ENCODE data around the gene NSUN5.
"Not testable (repeated sequence)": the region's sequence is repeated elsewhere in the genome, so short reads cannot be mapped to it uniquely, and the experiment has no call there.

Gene NSUN5

GRCh38 chr7:73324081-73324845 is 15.6 kb upstream of the NSUN5 start:
- DNase-seq = not testable (repeated sequence)

DNA sequence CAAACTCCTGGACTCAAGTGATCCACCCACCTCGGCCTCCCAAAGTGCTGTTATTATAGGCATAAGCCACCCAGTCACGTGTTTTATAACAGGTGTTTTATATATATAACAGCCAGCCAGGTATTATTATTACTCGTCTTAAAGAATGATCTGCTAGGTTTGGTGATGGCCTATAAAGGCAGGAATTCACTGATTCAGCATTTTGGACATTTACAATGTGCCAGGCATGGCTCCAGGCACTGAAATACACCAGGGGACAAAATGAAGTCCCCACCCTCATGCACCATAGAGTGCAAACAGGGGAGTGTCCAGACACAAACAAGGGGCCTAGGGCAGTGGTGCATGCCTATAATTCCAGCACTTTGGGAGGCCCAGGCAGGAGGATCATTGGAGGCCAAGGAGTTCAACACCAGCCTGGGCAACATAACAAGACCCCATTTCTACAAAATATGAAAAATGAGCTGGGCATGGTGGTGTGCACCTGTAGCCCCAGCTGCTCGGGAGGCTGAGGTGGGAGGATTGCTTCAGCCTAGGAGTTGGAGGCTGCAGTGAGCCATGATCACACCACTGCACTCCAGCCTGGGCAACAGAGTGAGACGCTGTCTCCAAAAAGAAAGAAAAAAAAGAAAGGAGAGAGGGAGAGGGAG is 14.9 kb upstream of the NSUN5 start:
- DNase-seq = not testable (repeated sequence)

- DNase-seq = not testable (repeated sequence)
Measured at GRCh38 chr7:73320009-73320408, 11.4 kb upstream of the NSUN5 start.

DNA sequence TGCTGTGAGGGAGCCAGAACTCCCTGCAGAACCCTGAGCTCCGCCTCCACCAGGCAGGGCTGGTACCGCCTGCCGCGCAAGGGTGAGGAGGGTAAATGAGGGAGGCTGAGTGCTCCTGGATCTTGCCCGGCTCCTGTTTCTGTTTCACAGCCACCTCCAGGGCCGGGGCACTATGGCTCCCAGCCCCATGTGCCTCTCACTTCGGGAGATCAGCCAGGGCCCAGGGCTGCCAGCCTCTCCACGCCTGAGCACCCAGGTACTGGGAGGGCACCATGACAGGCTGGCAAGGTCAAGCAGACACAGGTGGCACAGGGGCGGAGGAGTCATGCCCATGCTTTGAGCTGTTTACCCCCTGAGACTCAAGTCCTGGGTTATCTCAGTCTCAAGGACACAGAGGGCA is 10.9 kb upstream of the NSUN5 start:
- DNase-seq = not testable (repeated sequence)

GRCh38 chr7:73318656-73319204 is 10.1 kb upstream of the NSUN5 start:
- DNase-seq = not testable (repeated sequence)

- no peak for DNase-seq
Measured at GRCh38 chr7:73316521-73316920, 7.9 kb upstream of the NSUN5 start.

- no peak for DNase-seq
Measured at GRCh38 chr7:73314271-73314670, 5.6 kb upstream of the NSUN5 start.

DNA sequence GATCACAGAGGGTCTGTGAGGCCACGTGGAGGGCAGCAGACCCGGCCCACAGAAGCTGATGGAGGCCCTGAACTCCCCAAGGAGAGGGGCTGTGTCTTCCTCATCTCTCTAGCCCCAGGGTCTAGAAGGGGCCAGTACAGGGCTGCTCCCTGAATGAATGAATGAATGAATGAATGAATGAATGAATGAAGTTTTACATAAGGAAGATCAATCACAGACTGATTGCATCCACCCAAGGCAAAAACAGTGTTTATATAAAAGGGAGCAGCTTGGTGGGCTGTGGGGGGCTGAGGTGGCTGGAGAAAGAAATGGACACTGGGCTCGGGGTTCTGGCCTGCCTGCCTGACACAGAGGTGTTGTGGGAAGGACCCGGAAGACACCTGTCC is 4.9 kb upstream of the NSUN5 start:
- DNase-seq = no peak

DNA sequence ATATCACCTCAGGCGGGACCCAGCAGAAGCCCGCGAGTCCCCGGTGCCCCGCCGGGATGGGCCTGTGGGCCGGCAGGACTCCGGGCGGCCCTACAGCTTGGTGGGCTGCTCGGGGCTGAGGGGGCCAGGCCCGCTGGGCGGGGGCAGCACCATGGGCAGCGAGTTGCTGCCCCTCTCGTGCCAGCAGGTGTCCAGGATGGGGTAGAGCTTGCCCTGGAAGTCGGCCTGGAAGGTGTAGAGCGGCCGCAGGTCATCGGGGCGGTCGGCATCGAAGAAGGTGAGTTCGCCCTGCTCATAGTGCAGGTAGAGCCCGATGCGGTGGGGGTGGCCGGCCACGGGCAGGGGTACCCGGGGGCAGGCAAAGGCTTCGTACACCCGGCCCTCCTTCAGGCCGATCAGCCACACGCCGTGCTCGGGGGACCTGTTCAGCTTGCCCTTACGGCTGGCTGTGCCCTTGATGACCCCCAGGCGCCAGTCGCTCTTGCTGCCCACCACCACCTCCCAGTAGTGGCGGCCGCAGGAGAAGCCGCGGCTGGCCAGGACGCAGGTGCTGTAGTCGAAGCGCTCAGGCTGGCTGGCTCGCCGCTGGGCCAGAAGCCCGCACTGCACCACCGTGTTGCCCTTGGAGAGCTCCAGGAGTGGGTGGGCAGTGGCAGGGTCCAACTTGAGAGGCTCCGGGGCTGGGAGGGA is 4.3 kb upstream of the NSUN5 start:
- no peak for DNase-seq

GRCh38 chr7:73311421-73311820 is 2.8 kb upstream of the NSUN5 start:
- DNase-seq = not testable (repeated sequence)

DNA sequence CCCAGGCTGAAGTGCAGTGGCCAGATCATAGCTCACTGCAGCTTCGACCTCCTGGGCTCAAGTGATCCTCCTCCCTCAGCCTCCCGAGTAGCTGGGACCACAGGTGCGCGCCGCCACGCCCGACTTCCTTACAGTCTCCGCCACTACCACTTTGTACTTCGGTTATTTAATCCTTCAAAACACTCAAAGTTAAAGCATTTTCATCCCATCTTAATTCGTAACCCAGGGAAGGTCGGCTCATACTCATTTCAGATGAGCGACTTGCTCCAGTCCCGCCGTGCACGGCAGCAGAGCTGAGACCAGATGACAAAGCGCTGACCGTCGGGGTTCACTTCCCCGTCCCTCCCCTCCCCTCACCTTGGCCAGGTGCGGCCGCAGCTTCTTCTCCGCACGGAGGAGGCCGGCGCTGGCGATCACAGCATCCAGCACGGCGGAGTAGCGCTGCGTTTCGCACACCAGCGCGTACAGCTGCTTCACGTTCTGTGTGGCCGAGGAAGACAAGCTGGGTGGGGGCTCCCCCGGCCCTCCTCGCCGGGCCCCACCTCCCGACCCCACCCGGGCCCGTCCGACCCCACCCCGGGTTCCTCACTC is 457 bp downstream of the NSUN5 start:
- DNase-seq = no peak

DNA sequence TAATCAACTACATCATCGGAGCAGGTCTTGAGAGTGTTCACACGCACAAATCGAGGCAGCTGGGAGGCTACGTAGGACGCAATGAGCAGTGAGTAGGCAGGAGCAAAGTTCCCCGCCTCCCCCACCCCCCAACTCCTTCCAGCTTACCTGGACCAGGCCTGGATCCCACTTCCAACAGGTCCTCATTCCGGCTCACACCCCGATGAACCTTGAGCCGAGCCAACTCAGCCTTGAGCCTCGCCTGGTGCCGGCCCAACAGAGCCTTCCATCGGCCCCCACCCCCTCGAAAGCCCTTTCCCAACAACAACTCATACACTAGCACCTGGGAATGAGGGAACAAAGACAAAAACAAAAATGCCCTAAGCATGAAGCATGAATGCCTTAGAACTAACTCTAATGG is 1.2 kb downstream of the NSUN5 start:
- DNase-seq = no peak

- not testable (repeated sequence) for DNase-seq
Measured at GRCh38 chr7:73304612-73305387, 3.8 kb downstream of the NSUN5 start.

DNA sequence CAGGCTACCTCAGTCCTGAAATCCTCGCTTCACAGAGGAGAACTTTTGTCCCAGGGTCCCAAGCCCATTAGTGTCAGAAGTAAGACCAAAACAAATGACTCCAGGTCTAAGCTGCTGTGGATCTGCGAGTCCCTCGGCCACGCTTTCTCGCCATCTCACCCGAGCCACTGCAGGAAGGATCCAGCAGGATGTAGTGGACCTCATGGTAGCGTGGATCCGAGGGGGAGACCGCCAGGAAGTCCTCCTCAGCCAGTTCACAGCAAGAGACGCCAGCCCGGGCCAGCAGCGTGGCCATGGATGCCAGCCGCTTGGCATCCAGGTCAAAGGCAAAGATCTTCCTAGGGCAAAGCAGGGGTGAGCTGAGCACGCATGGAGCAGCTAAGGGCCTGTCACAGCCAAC is 4.6 kb downstream of the NSUN5 start:
- no peak for DNase-seq

DNA sequence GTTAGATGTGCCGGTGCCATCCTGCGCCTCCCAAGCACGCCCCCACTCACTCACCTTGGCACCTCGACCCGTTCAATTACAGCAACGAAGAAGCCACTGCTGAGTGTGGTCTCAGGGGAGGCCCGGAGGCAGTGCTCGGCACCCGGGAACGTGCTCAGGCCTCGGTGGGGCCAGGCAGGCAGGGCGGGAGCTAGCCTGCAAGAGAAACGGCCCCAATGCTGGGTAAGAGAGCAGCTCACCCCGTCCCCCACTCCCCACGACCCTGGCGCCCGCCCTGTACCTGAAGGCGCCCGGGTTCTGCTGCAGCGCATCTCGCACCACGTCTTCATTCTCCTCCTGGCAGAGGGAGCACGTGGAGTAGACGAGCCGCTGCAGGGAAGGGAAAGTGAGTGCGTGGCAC is 5.1 kb downstream of the NSUN5 start:
- no peak for DNase-seq

- not testable (repeated sequence) for DNase-seq
Measured at GRCh38 chr7:73302846-73303245, 5.8 kb downstream of the NSUN5 start.

DNA sequence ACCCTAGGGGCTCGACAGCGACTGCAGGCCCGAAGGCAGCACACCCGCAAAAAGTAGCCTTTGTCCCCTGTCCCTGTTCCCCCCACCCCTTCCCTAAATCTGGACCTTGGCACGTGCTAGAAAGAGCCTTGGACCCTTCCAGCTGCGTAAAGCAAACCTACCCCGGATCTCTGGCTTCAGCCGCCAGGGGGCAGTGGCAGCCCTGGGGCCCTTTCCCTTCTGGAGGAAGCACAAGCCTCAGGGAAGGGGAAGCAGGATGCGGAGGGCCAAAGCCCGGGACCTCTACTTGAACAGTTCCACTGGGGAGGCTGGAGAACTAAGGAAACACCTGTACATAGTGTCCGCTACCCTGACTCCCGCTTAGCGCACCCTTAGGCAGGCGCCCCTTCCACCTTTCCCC is 7.5 kb downstream of the NSUN5 start:
- not testable (repeated sequence) for DNase-seq

GRCh38 chr7:73299812-73300211 is 8.8 kb downstream of the NSUN5 start:
- not testable (repeated sequence) for DNase-seq

- DNase-seq = not testable (repeated sequence)
Measured at GRCh38 chr7:73297706-73298105, 10.9 kb downstream of the NSUN5 start.

DNA sequence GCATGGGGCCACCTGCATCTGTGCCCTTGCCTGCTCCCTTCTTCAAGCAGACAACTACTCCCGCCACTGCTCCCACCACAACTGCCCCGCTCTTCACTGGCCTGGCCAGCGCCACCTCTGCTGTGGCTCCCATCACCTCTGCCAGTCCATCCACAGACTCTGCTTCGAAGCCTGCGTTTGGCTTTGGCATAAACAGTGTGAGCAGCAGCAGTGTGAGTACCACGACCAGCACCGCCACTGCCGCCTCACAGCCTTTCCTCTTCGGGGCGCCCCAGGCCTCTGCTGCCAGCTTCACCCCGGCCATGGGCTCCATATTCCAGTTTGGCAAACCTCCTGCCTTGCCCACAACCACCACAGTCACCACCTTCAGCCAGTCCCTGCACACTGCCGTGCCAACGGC is 11.4 kb downstream of the NSUN5 start:
- not testable (repeated sequence) for DNase-seq

GRCh38 chr7:73277210-73277609 is 31.4 kb downstream of the NSUN5 start:
- not testable (repeated sequence) for DNase-seq

DNA sequence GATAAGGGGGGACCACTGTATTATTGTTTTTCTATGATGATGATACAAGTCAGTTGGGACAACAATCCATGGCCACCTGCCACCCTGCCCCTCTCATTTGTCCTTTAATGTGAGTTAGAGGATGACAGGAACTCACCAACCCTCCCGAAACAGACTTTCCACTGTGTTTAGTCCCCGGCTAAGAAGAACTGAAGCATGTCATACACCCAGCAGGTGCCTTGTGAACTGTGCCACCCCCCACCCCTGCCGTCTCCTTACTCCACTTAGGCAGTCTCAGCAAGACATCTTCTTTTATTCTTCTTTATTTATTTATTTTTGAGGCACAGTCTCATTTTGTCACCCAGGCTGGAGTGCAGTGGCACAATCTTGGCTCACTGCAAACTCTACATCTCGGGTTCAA is 40.8 kb downstream of the NSUN5 start:
- not testable (repeated sequence) for DNase-seq
